Panc1 (cell line): Measurements from ENCODE around the gene FERMT3. TPM values are rescaled to one million over a fixed set of nuclear protein-coding genes. Genes with fewer than 3 reads are reported as not detected.

Source experiments
- ATAC-seq: fragments of 200-7000 bp; cut with Tn5 transposase; 2 replicates; pipeline ENCODE4 v1.9.1; 2020; ENCODE audit warnings: mild to moderate bottlenecking, moderate library complexity
- BruUV-seq: library from RNA; stranded (reverse); fragments of 400-500 nt; replicated peaks from 2 replicates; lab custom pipeline; 2021; lab: Mats Ljungman, UMichigan
- CTCF ChIA-PET: fragments of 300-600 bp; sonication (Branson Sonifier 250); formaldehyde crosslinking; loops from one replicate; lab custom pipeline; 2022; ENCODE audit warnings: antibody characterized with exemption; lab: Charles Lee
- POLR2A ChIA-PET: fragments of 300-600 bp; sonication (Branson Sonifier 250); formaldehyde crosslinking; loops from one replicate; lab custom pipeline; 2022; ENCODE audit warnings: antibody characterized with exemption; lab: Charles Lee
- DNase-seq: peaks from one replicate; pipeline ENCODE4 v3.0.0-alpha.2; 2010; ENCODE audit warnings: low read depth, low spot score
- H3K27ac ChIP-seq: 2 replicates; pipeline ENCODE4 v1.5.1; 2011; ENCODE audit warnings: mild to moderate bottlenecking, low read length, inconsistent platforms
- H3K27me3 ChIP-seq: fragments of 200-500 bp; sonication (Bioruptor generic); 2 replicates; pipeline ENCODE4 v1.6.0; 2014; ENCODE audit warnings: low read length, inconsistent platforms; ENCODE audit not compliant: control insufficient read depth, insufficient read depth
- H3K36me3 ChIP-seq: fragments of 200-500 bp; sonication (Bioruptor generic); 2 replicates; pipeline ENCODE4 v1.5.1; 2014; ENCODE audit warnings: inconsistent platforms, mild to moderate bottlenecking, low read length, moderate library complexity; ENCODE audit not compliant: control insufficient read depth, insufficient read depth
- H3K4me1 ChIP-seq: 2 replicates; pipeline ENCODE4 v1.5.1; 2011; ENCODE audit warnings: inconsistent platforms, mild to moderate bottlenecking, low read length, moderate library complexity; ENCODE audit not compliant: control insufficient read depth, insufficient read depth
- H3K4me3 ChIP-seq, 2 experiments: 2 replicates each; pipeline ENCODE4 v1.5.1; 2011 to 2012; ENCODE audit warnings: low read depth in 2 of 2, low read length in 2 of 2, mild to moderate bottlenecking in 2 of 2, inconsistent platforms in 1 of 2, moderate library complexity in 1 of 2
- H3K9me3 ChIP-seq: fragments of 200-500 bp; sonication (Bioruptor generic); 2 replicates; pipeline ENCODE4 v1.5.1; 2014; ENCODE audit warnings: low read depth, mild to moderate bottlenecking, inconsistent platforms, low read length, moderate library complexity; ENCODE audit not compliant: control insufficient read depth, insufficient read depth
- CTCF ChIP-seq: fragments of 450-650 bp; IDR thresholded peaks from 2 replicates; pipeline ENCODE4 v1.5.1; 2017; ENCODE audit warnings: mild to moderate bottlenecking
- POLR2AphosphoS5 ChIP-seq: IDR thresholded peaks from 2 replicates; pipeline ENCODE4 v1.6.1; 2012; ENCODE audit warnings: mild to moderate bottlenecking, low read depth, low read length, moderate library complexity
- REST ChIP-seq, 2 experiments: IDR thresholded peaks; 2 replicates each; pipeline ENCODE4 v1.6.1; 2011 to 2012; ENCODE audit warnings: low read depth in 2 of 2, control low read depth in 1 of 2, low read length in 1 of 2, mild to moderate bottlenecking in 1 of 2, moderate library complexity in 1 of 2; ENCODE audit not compliant: insufficient read depth in 1 of 2
- SIN3A ChIP-seq: IDR thresholded peaks from 2 replicates; pipeline ENCODE4 v1.6.1; 2012; ENCODE audit warnings: low read depth, mild to moderate bottlenecking, low read length, moderate library complexity, borderline replicate concordance; ENCODE audit not compliant: insufficient read depth
- TCF7L2 ChIP-seq: IDR thresholded peaks from 2 replicates; pipeline ENCODE4 v1.6.1; 2011; ENCODE audit warnings: mild to moderate bottlenecking, low read depth, low read length, inconsistent platforms
- in situ Hi-C: cut with HindIII; loops from 2 replicates; pipeline ENCODE4 v1.10.0; 2016; ENCODE audit warnings: low sequenced_read_pairs, low pct_unique_long_range_greater_than_20kb
- intact Hi-C: fragments of 100-400 bp; cut with micrococcal nuclease; formaldehyde crosslinking; loops from one replicate; pipeline ENCODE4 v1.10.0; 2022; ENCODE audit not compliant: unreplicated experiment
- total RNA-seq: library from RNA; stranded (reverse); gene quantifications from one replicate; pipeline ENCODE4 v1.2.1, GENCODE V29; 2021; ENCODE audit not compliant: unreplicated experiment

The FERMT3 gene
- total RNA-seq, 1 experiment from 2014 or later, result 2.9 TPM

GRCh38 chr11:64192434-64192833 is 14.1 kb upstream of the FERMT3 start:
- intact Hi-C loops (no loop called here), in situ Hi-C loops (no loop called here)
- TF ChIP-seq REST (IDR thresholded peaks at IDR 0.05; ENCODE audit: insufficient read depth in 1 of 2, low read depth in 2 of 2, low read length in 1 of 2), result no peak
- no peak for TF ChIP-seq CTCF
- no peak for TF ChIP-seq POLR2AphosphoS5
- TF ChIP-seq SIN3A, result no peak
- Histone ChIP-seq H3K9me3 (no peaks in the 10 kb centered on the region), H3K27me3 (no peaks in the 10 kb centered on the region), H3K4me1 (peaks cover 10% of the 10 kb centered on the region), H3K36me3 (peaks cover 24% of the 10 kb centered on the region), H3K27ac (no peak overlapping the region), H3K4me3 (no peak overlapping the region)
- no peak for ATAC-seq
- DNase-seq, result no peak
- ChIA-PET POLR2A (no interaction called here), CTCF (no interaction called here)
- BruUV-seq, result no TSS peak

DNA sequence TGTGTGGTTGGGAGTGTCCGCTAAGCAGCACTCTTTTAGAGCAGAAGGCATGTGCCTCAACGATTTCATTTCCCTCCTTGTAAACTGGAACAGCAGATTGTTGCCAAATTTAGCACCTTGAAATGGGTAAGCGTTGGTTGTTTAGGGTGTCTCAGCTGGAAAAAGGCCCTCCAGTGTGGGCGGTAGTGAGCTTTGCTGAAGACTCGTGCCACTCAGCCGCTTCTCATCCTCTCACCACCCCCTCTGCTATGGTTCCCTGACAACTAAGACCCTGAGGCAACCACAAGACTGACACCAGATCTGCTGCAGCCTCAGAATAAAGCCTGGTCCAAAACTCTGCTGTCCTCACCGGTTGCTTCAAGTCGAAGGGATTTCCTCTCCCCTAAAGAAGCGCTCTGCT is 9.9 kb upstream of the FERMT3 start:
- H3K36me3 ChIP-seq, result peaks cover 39% of the 10 kb centered on the region
- H3K4me3 ChIP-seq, result no peak overlapping the region
- DNase-seq, result no peak
- BruUV-seq, result no TSS peak
- ChIA-PET POLR2A (interaction anchor here (0.6 kb wide), 1 partner anchor 11 kb away, joined by 5 read pairs; no protein-coding TSS in a partner anchor), CTCF (interaction anchor here (0.6 to 0.9 kb wide), 2 partner anchors 11 to 104 kb away, joined by 3 to 5 read pairs; partner anchors contain the start of gene STIP1)
- no peaks in the 10 kb centered on the region for H3K9me3 ChIP-seq
- TF ChIP-seq REST (IDR thresholded peaks at IDR 0.05; ENCODE audit: insufficient read depth in 1 of 2, low read depth in 2 of 2, low read length in 1 of 2) (no peak), TCF7L2 (no peak), SIN3A (no peak), POLR2AphosphoS5 (no peak), CTCF (no peak)
- no peaks in the 10 kb centered on the region for H3K27me3 ChIP-seq
- no peak overlapping the region for H3K27ac ChIP-seq
- in situ Hi-C loops (no loop called here), intact Hi-C loops (no loop called here)
- no peaks in the 10 kb centered on the region for H3K4me1 ChIP-seq
- no peak for ATAC-seq
